Gastrocnemius medialis (tissue), 4 donors: ENCODE results near the gene LGALS16.

ENCODE experiments used
- CTCF ChIP-seq, 5 experiments: fragments of 450-650 bp in 3 of 5; fragments of 200-600 bp in 2 of 5; sonication (generic) in 2 of 5; IDR thresholded peaks in 4 of 5; conservative IDR thresholded peaks in 1 of 5; 1 replicate in 4 of 5; 2 replicates in 1 of 5; pipeline ENCODE4 v1.5.1; 2016 to 2019; ENCODE audit warnings: antibody characterized with exemption in 5 of 5, mild to moderate bottlenecking in 3 of 5, moderate library complexity in 3 of 5
- POLR2A ChIP-seq, 2 donors: fragments of 450-650 bp; IDR thresholded peaks; one replicate each; pipeline ENCODE4 v1.6.1; 2017; ENCODE audit warnings: antibody characterized with exemption in 2 of 2, mild to moderate bottlenecking in 2 of 2, moderate library complexity in 2 of 2

GRCh38 chr19:39670998-39671397 lies 15.3 kb downstream of the LGALS16 start:
- TF ChIP-seq CTCF (IDR thresholded peaks at IDR 0.05 in 4 of 5, conservative IDR thresholded peaks at IDR 0.05 in 1 of 5) (no peak), POLR2A (IDR thresholded peaks at IDR 0.05) (no peak)
